Mesodermal cell (in vitro differentiated cells): ENCODE results near the gene GGPS1. TPM values are rescaled to one million over a fixed set of nuclear protein-coding genes. Genes with fewer than 3 reads are reported as not detected.
A peak's percentile ranks its signal among the peaks of the same experiment; 100 is the strongest.
"Not testable (repeated sequence)": the region's sequence is repeated elsewhere in the genome, so short reads cannot be mapped to it uniquely, and the experiment has no call there.

Experiments
- H3K27ac ChIP-seq: 2 replicates; pipeline ENCODE4 v1.7.0; 2013; ENCODE audit warnings: mild to moderate bottlenecking, low read depth, low read length, moderate library complexity; ENCODE audit not compliant: severe bottlenecking
- H3K36me3 ChIP-seq: 2 replicates; pipeline ENCODE4 v1.7.1; 2013; ENCODE audit warnings: mild to moderate bottlenecking, low read length, moderate library complexity; ENCODE audit not compliant: control insufficient read depth, insufficient read depth
- H3K4me1 ChIP-seq: one replicate; pipeline ENCODE4 v1.7.1; 2013; ENCODE audit warnings: mild to moderate bottlenecking, low read length; ENCODE audit not compliant: insufficient read depth, control insufficient read depth, poor library complexity, severe bottlenecking
- H3K4me3 ChIP-seq: 2 replicates; pipeline ENCODE4 v1.7.0; 2013; ENCODE audit warnings: low read length, control low read depth, mild to moderate bottlenecking; ENCODE audit not compliant: insufficient read depth, poor library complexity, severe bottlenecking; ENCODE audit errors: extremely low read depth
- H3K9me3 ChIP-seq: 2 replicates; pipeline ENCODE4 v1.7.1; 2013; ENCODE audit warnings: mild to moderate bottlenecking, low read length, moderate library complexity; ENCODE audit not compliant: control insufficient read depth
- WGBS, 2 experiments: methylation state at CpG; one replicate each; pipeline ENCODE4 v1.1.5; 2013; ENCODE audit warnings: missing lambda C conversion rate in 2 of 2; ENCODE audit not compliant: insufficient coverage in 2 of 2; 5-methylcytosine and 5-hydroxymethylcytosine counted together
- polyA plus RNA-seq, 2 experiments: library from polyadenylated mRNA; stranded (reverse); fragments of 50-300 nt; gene quantifications; one replicate each; pipeline ENCODE4 v1.2.3, GENCODE V29; 2013

Gene GGPS1
- 36.1 TPM for polyA plus RNA-seq (2013, experiment 1 of 2)
- 45.1 TPM for polyA plus RNA-seq (2013, experiment 2 of 2)

- Histone ChIP-seq H3K4me3 (peak within 1 kb of the TSS; percentile 94), H3K36me3 (peaks cover 6% of the 10 kb centered on the region), H3K27ac (peak within 1 kb of the TSS; percentile 97), H3K4me1 (peaks cover 9% of the 10 kb centered on the region), H3K9me3 (no peaks in the 10 kb centered on the region)
- 0% methylated on average over 37 to 47 of the region's 54 CpGs for WGBS, 2 experiments
Measured at GRCh38 chr1:235328271-235329138, at the start of gene GGPS1. TSS of gene GGPS1 (plus strand) at chr1:235328570. CDS start at chr1:235335265, 6,695 bp downstream.

GRCh38 chr1:235278915-235279292 is 49.5 kb upstream of the GGPS1 start:
- Histone ChIP-seq H3K9me3 (no peaks in the 10 kb centered on the region), H3K4me1 (no peaks in the 10 kb centered on the region), H3K36me3 (no peaks in the 10 kb centered on the region), H3K4me3 (no peak overlapping the region), H3K27ac (no peak overlapping the region)
- WGBS, 2 experiments, result 66 to 79% methylated on average over 4 of the region's 5 CpGs

- no peak overlapping the region for H3K4me3 ChIP-seq
- 72 to 91% methylated on average over 2 to 3 of the region's 5 CpGs for WGBS, 2 experiments
- no peaks in the 10 kb centered on the region for H3K9me3 ChIP-seq
- no peaks in the 10 kb centered on the region for H3K4me1 ChIP-seq
- H3K27ac ChIP-seq, result no peak overlapping the region
- no peaks in the 10 kb centered on the region for H3K36me3 ChIP-seq
Measured at GRCh38 chr1:235279694-235280093, 48.7 kb upstream of the GGPS1 start.

- no peak overlapping the region for H3K4me3 ChIP-seq
- no peak overlapping the region for H3K27ac ChIP-seq
- no peaks in the 10 kb centered on the region for H3K4me1 ChIP-seq
- 97 to 99% methylated on average over 10 to 14 of the region's 15 CpGs for WGBS, 2 experiments
- no peaks in the 10 kb centered on the region for H3K36me3 ChIP-seq
- H3K9me3 ChIP-seq, result no peaks in the 10 kb centered on the region
Measured at GRCh38 chr1:235280467-235280866, 47.9 kb upstream of the GGPS1 start.

GRCh38 chr1:235283636-235284035 is 44.7 kb upstream of the GGPS1 start:
- H3K27ac ChIP-seq, H3K9me3 ChIP-seq, H3K4me3 ChIP-seq, H3K4me1 ChIP-seq, H3K36me3 ChIP-seq: not testable (repeated sequence)
- 95 to 97% methylated on average over 13 of the region's 13 CpGs for WGBS, 2 experiments

- WGBS, 2 experiments, result 95 to 100% methylated on average over 2 to 5 of the region's 6 CpGs
- H3K4me1 ChIP-seq, result peaks cover 6% of the 10 kb centered on the region
- H3K36me3 ChIP-seq, result no peaks in the 10 kb centered on the region
- no peak overlapping the region for H3K4me3 ChIP-seq
- no peak overlapping the region for H3K27ac ChIP-seq
- no peaks in the 10 kb centered on the region for H3K9me3 ChIP-seq
Measured at GRCh38 chr1:235284231-235284769, 44.1 kb upstream of the GGPS1 start.

DNA sequence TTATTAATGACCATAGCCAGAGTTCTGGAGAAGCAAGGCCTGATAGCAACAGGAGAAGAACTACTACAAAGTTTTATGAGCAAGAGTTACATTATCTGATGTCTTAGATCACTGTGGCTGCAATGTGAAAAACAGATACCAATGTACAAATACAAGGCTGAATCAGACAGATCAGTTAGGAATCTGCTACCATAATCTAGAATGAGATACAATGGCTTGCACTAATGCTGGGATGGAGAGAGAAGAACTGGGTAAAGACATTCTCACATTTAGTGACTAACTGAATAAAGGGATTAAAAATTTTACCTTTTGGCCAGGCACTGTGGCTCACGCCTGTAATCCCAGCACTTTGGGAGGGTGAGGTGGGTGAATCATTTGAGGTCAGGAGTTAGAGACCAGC is 41.7 kb upstream of the GGPS1 start:
- no peaks in the 10 kb centered on the region for H3K9me3 ChIP-seq
- H3K27ac ChIP-seq, result no peak overlapping the region
- H3K4me1 ChIP-seq, result peaks cover 6% of the 10 kb centered on the region
- peaks cover 3% of the 10 kb centered on the region for H3K36me3 ChIP-seq
- WGBS, 2 experiments, result 63 to 100% methylated on average over 1 of the region's 1 CpG
- H3K4me3 ChIP-seq, result no peak overlapping the region

DNA sequence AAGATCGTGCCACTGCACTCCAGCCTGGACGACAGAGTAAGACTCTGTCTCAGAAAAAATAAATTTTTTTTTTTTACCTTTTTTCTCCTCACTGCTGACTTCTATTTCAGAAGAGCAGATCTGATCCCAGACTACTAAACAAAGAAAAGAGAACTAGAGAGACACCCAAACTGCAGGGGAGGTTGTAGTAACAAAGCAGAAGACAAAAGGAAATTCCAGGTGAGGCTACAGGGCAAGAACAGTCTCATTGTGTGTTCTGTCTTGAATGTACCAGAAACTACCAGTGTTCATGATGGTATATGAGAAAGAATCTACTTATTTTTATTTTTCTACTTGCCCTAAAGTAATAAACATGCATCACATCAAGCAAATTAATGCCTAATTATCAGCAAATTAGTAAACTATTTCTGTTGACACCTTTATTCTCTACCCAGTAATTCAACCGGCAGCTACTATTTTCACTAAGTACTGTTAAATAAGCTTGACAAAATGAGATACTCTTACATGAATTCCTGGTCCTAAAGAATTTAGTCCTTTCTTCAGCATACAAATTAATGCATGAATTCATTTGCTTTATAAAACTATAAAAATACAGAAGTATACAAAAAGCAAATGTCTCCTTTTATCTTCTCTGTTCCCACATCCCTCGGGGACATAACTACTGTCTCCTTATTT is 41.0 kb upstream of the GGPS1 start:
- Histone ChIP-seq H3K4me3 (no peak overlapping the region), H3K4me1 (peaks cover 6% of the 10 kb centered on the region), H3K9me3 (no peaks in the 10 kb centered on the region), H3K27ac (no peak overlapping the region), H3K36me3 (peaks cover 3% of the 10 kb centered on the region)
- no CpG with 5 or more reads among the region's 4 CpGs for WGBS, 2 experiments

DNA sequence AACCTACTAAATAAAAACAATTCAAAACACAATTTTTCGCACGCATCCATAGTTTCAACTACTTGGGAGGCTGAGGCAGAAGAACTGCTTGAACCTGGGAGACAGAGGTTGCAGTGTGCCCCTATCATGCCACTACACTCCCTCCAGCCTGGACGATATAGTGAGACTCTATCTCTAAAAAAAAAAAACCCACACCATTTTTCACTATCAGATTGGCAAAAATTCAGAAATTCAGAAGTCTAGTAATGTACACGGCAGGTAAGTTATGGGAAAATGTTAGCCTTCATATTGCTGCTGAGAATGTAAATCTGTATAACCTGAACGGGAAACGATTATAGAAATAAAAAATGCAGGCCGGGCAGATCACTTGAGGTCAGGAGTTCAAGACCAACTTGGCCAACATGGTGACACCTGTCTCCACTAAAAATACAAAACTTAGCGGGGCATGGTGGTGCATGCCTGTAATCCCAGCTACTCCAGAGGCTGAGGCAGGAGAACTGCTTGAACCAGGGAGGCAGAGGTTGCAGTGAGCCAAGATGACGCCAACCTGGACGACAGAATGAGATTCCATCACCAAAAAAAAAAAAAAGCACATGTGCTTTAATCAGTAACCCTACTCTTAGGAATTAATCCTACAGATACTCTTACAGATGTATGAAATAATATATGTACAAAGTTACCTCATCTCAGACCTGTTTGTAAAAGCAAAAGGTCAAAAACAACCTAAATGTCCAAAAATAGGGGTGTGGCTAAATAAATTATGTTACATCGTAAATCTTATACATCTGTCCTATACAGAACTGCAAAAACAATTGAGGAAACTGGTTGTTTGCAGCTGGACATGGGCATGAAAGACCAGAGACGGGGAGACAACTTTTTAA is 38.3 kb upstream of the GGPS1 start:
- no peak overlapping the region for H3K27ac ChIP-seq
- WGBS, 2 experiments, result 94 to 95% methylated on average over 7 to 8 of the region's 12 CpGs
- peaks cover 6% of the 10 kb centered on the region for H3K4me1 ChIP-seq
- peaks cover 3% of the 10 kb centered on the region for H3K36me3 ChIP-seq
- no peaks in the 10 kb centered on the region for H3K9me3 ChIP-seq
- no peak overlapping the region for H3K4me3 ChIP-seq
